Colonic mucosa (tissue), 4 donors: ENCODE measurements around the gene MTURN. TPM values are rescaled to one million over a fixed set of nuclear protein-coding genes. Genes with fewer than 3 reads are reported as not detected.

Experiments
- DNase-seq: peaks from one replicate; pipeline ENCODE4 v3.0.0-alpha.2; 2020
- H3K27ac ChIP-seq: fragments of 200-600 bp; one replicate; pipeline ENCODE4 v1.8.0; 2021
- H3K27me3 ChIP-seq: fragments of 200-600 bp; one replicate; pipeline ENCODE4 v1.8.0; 2021
- H3K36me3 ChIP-seq: fragments of 200-600 bp; one replicate; pipeline ENCODE4 v1.8.0; 2021
- H3K4me1 ChIP-seq: fragments of 200-600 bp; one replicate; pipeline ENCODE4 v1.8.0; 2021; ENCODE audit warnings: mild to moderate bottlenecking
- H3K4me3 ChIP-seq: fragments of 200-600 bp; one replicate; pipeline ENCODE4 v1.8.0; 2021
- H3K9ac ChIP-seq, 2 donors: one replicate each; pipeline ENCODE4 v1.7.0; 2013; ENCODE audit warnings: control low read depth in 2 of 2, low read depth in 2 of 2, low read length in 2 of 2
- H3K9me3 ChIP-seq: fragments of 200-600 bp; one replicate; pipeline ENCODE4 v1.8.0; 2021
- intact Hi-C: fragments of 100-400 bp; cut with DNase I; formaldehyde crosslinking; loops from one replicate; pipeline ENCODE4 v1.14.1; 2022
- total RNA-seq, 2 donors: library from RNA; stranded (reverse); fragmentation: NEBNext Ultra II Directional in 1 of 2; extraction: Animal tissue kit (Norgen Biotek cat#: 25700) in 1 of 2; gene quantifications; one replicate each; pipeline ENCODE4 v1.2.1, GENCODE V29; 2021
- TF ChIP-seq, protein P1 (sequence below): fragments of 200-600 bp; IDR thresholded peaks from one replicate; pipeline ENCODE4 v1.8.0; 2022; ENCODE audit warnings: antibody characterized with exemption, mild to moderate bottlenecking
- donor health status: healthy.
- donor health status: DM: no; HTN: no; CAD: no.
- donor health status: DM: no; HTN: no; CAD: no.

Gene MTURN
- total RNA-seq, 2 donors from 2014 or later, result 8.0 to 10.8 TPM

DNA sequence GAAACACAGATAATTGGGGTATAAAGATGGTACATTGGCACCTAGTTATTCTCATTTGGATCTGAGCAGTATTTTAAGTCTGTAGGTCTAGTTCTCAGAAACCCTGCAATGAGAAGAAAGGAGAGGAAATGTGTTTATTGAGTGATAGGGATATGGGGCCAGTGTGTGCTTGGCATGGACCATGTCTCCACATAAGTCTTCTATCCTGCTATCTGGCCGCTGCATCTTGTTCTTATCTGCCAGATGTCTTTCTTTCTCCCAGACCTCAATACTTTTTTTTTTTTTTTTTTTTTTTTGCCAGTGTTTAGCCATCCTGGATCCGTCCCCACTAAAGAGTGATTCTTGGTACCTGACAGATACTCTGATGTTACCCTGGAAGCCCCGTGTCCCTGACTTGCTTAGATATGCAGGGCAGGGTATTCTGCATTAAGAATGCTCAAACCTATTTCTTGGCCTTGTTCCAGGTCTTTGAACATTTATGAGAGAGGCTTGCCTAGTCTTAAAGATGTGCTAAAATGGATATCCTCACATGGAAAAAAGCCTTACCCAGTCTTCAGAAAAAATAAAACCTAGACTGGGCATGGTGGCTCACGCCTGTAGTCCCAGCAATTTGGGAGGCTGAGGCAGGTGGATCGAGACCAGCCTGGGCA lies 10.0 kb downstream of the MTURN start:
- H3K9ac ChIP-seq, result no peak overlapping the region
- peaks cover 8% of the 10 kb centered on the region for H3K4me1 ChIP-seq
- H3K27ac ChIP-seq, result no peak overlapping the region
- TF ChIP-seq, protein P1, sequence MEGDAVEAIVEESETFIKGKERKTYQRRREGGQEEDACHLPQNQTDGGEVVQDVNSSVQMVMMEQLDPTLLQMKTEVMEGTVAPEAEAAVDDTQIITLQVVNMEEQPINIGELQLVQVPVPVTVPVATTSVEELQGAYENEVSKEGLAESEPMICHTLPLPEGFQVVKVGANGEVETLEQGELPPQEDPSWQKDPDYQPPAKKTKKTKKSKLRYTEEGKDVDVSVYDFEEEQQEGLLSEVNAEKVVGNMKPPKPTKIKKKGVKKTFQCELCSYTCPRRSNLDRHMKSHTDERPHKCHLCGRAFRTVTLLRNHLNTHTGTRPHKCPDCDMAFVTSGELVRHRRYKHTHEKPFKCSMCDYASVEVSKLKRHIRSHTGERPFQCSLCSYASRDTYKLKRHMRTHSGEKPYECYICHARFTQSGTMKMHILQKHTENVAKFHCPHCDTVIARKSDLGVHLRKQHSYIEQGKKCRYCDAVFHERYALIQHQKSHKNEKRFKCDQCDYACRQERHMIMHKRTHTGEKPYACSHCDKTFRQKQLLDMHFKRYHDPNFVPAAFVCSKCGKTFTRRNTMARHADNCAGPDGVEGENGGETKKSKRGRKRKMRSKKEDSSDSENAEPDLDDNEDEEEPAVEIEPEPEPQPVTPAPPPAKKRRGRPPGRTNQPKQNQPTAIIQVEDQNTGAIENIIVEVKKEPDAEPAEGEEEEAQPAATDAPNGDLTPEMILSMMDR, result no peak
- no peaks in the 10 kb centered on the region for H3K27me3 ChIP-seq
- no peaks in the 10 kb centered on the region for H3K9me3 ChIP-seq
- no peak overlapping the region for H3K4me3 ChIP-seq
- DNase-seq, result no peak
- H3K36me3 ChIP-seq, result no peaks in the 10 kb centered on the region
- intact Hi-C loops, result no loop called here

DNA sequence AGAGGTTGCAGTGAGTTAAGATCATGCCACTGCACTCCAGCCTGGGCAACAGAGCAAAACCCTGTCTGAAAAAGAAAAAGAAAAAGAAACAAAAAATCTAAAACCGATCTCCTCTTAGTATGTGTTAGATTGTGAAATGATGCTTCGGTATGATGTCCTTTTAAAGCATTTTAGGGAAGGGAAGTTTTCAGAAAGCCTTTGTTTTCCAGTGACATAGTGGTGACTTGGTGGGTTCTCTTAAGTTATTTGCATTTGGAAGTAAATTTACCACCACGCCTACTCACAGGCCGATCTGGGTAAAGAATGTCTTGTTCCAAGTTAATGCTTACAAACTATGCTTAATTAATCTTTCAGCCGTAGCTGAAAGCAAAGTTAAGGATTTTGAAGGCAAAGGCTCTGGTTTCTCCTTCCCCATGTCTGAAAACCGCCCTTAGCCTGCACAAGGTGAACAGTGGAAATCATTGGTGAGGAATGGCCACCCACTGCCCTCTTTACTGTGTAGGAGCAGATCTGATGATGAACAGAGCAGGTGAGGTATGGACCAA lies 10.7 kb downstream of the MTURN start:
- H3K4me1 ChIP-seq, result peaks cover 8% of the 10 kb centered on the region
- no peak for DNase-seq
- H3K9me3 ChIP-seq, result no peaks in the 10 kb centered on the region
- TF ChIP-seq, protein P1, result no peak
- no peak overlapping the region for H3K4me3 ChIP-seq
- H3K9ac ChIP-seq, result no peak overlapping the region
- intact Hi-C loops, result no loop called here
- H3K27ac ChIP-seq, result no peak overlapping the region
- H3K27me3 ChIP-seq, result no peaks in the 10 kb centered on the region
- no peaks in the 10 kb centered on the region for H3K36me3 ChIP-seq

DNA sequence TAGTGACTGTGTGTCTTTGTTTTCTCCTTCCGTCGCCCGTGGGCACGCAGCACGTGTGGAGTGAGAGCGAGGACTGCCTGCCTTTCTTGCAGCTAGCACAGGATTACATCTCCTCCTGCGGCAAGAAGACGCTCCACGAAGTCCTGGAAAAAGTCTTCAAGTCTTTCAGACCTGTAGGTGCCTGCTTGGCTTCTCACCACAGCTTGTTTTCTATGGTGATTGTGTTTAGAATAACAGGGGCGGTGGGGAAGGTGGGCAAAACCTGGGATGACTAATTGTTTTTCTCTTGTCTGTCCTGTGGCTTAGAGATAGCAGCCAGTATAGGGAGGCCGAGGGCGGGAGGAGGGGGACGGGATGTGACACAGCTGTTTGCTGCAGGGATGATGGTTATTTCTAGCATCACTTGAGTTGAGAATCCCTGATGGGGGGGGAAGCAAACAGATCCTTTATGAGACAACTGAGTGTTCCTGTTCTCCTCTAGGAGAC lies 11.4 kb downstream of the MTURN start:
- Histone ChIP-seq H3K27ac (no peak overlapping the region), H3K4me3 (no peak overlapping the region), H3K36me3 (no peaks in the 10 kb centered on the region), H3K27me3 (no peaks in the 10 kb centered on the region), H3K9me3 (no peaks in the 10 kb centered on the region), H3K9ac (no peak overlapping the region), H3K4me1 (peaks cover 8% of the 10 kb centered on the region)
- intact Hi-C loops, result no loop called here
- TF ChIP-seq, protein P1, result no peak
- DNase-seq, result no peak

DNA sequence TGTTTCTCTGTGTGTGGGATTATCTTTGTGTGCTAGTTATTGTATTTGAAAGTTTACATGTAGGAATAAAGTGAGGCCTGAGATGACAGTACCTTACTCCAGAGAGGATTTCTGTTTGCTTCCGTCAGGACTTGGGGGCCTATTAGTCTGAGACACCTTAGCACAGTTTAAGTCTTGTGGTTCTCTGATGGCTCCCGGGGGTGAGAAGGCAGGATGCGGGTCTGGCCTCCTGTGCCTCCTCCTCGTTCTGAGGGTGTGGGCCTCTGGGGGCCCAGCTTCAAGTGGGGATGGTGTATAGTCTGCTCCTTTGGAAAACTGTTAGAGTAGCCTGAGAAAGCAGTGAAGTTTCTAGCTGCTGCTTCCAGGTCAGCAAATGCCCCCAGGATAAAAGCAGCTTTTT lies 12.4 kb downstream of the MTURN start:
- Histone ChIP-seq H3K4me3 (no peak overlapping the region), H3K27me3 (no peaks in the 10 kb centered on the region), H3K36me3 (no peaks in the 10 kb centered on the region), H3K4me1 (peaks cover 8% of the 10 kb centered on the region), H3K9me3 (no peaks in the 10 kb centered on the region), H3K9ac (no peak overlapping the region), H3K27ac (no peak overlapping the region)
- DNase-seq, result no peak
- TF ChIP-seq, protein P1, result no peak
- intact Hi-C loops, result no loop called here

DNA sequence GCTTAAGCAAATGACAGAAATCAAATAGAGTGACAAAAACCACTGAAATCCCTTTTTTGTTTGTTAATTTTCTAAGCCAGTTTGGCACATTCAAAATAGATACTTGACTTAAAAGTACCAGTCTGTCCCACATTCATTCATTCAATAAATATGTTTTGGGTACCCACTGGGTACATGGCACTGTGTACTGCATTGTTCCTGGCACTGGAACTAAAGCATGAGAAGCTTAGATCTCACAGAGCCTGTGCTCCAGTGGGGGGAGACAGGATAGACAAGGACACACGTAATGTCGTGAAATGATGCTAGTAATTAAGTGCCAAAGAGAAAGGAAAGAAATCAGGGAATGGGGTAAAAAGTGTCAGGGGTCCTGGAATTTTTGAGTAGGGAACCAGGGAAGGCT lies 13.0 kb downstream of the MTURN start:
- H3K36me3 ChIP-seq, result no peaks in the 10 kb centered on the region
- TF ChIP-seq, protein P1, result no peak
- no peak for DNase-seq
- no peak overlapping the region for H3K4me3 ChIP-seq
- no peak overlapping the region for H3K27ac ChIP-seq
- no peak overlapping the region for H3K9ac ChIP-seq
- no peaks in the 10 kb centered on the region for H3K9me3 ChIP-seq
- intact Hi-C loops, result no loop called here
- H3K4me1 ChIP-seq, result peaks cover 8% of the 10 kb centered on the region
- H3K27me3 ChIP-seq, result no peaks in the 10 kb centered on the region
